HG03342 (cell line): Measurements from ENCODE around the gene KLK14.

ENCODE experiments used
- ATAC-seq: cut with Tn5 transposase; IDR thresholded peaks from one replicate; pipeline ENCODE4 v1.9.1; 2021; ENCODE audit warnings: mild to moderate bottlenecking, moderate library complexity; ENCODE audit not compliant: unreplicated experiment

KLK14 gene

GRCh38 chr19:51055866-51056265 is 26.8 kb downstream of the KLK14 start:
- ATAC-seq = no peak

- ATAC-seq = no peak
Observed at GRCh38 chr19:51047031-51047335, 35.7 kb downstream of the KLK14 start.

GRCh38 chr19:51044327-51044726 is 38.4 kb downstream of the KLK14 start:
- no peak for ATAC-seq

- no peak for ATAC-seq
Observed at GRCh38 chr19:51043497-51043896, 39.2 kb downstream of the KLK14 start.

- no peak for ATAC-seq
Observed at GRCh38 chr19:51040151-51040550, 42.5 kb downstream of the KLK14 start.

GRCh38 chr19:51036519-51036918 is 46.2 kb downstream of the KLK14 start:
- no peak for ATAC-seq

- ATAC-seq = no peak
Observed at GRCh38 chr19:51034704-51035103, 48.0 kb downstream of the KLK14 start, which contains the start of gene KLK12. Gene KLK12 (minus strand): TSS chr19:51035002. CDS start chr19:51034621, 381 bp downstream.

- no peak for ATAC-seq
Observed at GRCh38 chr19:51031880-51032225, 50.8 kb downstream of the KLK14 start.

- no peak for ATAC-seq
Observed at GRCh38 chr19:51031220-51031879, 51.3 kb downstream of the KLK14 start.

GRCh38 chr19:51030631-51031030 is 52.1 kb downstream of the KLK14 start:
- no peak for ATAC-seq

- ATAC-seq = no peak
Observed at GRCh38 chr19:51029718-51030117, 53.0 kb downstream of the KLK14 start.
